ENCODE measurements around the gene CDK4. TPM values are rescaled to one million over a fixed set of nuclear protein-coding genes. Genes with fewer than 3 reads are reported as not detected.
A peak's percentile ranks its signal among the peaks of the same experiment; 100 is the strongest.

The CDK4 gene
- total and polyA plus RNA-seq, 2 of the 4 experiments (the other 2 are of a cell fraction): 261 to 297 TPM

GRCh38 chr12:57751432-57751787, 700 bp downstream of the CDK4 start:
- Histone ChIP-seq H3K9ac (ENCODE audit: low read depth, low read length) (peak overlapping the region; percentile 88), H4K8ac (ENCODE audit: low read depth in 2 of 2, low read length in 2 of 2) (peak overlapping the region; percentile 56 to 93), H2BK120ac (ENCODE audit: low read depth, low read length) (peak overlapping the region; percentile 21; the same call in 1 of the 2 replicates), H2AK5ac (ENCODE audit: low read depth, low read length) (peak overlapping the region; percentile 90), H3K9me1 (ENCODE audit: insufficient read depth, low read length) (peaks cover 15% of the 10 kb centered on the region), H3K14ac (replicated peaks; ENCODE audit: low read depth, low read length) (peak overlapping the region; percentile 97), H3K4me3 (ENCODE audit: insufficient read depth, low read depth, low read length) (peak overlapping the region; percentile 59), H4K20me1 (ENCODE audit: insufficient read depth, low read length) (peaks cover 7% of the 10 kb centered on the region; the same call in 1 of the 2 replicates), H3K79me1 (ENCODE audit: low read depth in 1 of 2, low read length in 2 of 2) (peaks cover 18 to 43% of the 10 kb centered on the region in 2 experiments; a peak in 3 of 4 replicates), H3K4me2 (ENCODE audit: low read depth, low read length) (peak overlapping the region; percentile 96), H2BK15ac (ENCODE audit: low read depth, low read length) (peak overlapping the region; percentile 40; the same call in 1 of the 3 replicates), H3K18ac (ENCODE audit: low read depth, low read length) (peak overlapping the region; percentile 56), H3K56ac (ENCODE audit: extremely low read depth, insufficient read depth, low read length) (peak overlapping the region; percentile 91), H2AK9ac (replicated peaks; ENCODE audit: low read depth, low read length, poor library complexity) (peak overlapping the region; percentile 97), H2BK5ac (ENCODE audit: low read depth, low read length, poor library complexity, severe bottlenecking) (peak overlapping the region; percentile 79), H3K23ac (ENCODE audit: low read depth, low read length) (peak overlapping the region; percentile 95), H3K4me1 (ENCODE audit: control insufficient read depth, insufficient read depth, low read length) (peaks cover 7% of the 10 kb centered on the region), H4K5ac (ENCODE audit: low read depth, low read length) (peak overlapping the region; percentile 59), H3K4ac (ENCODE audit: low read depth, low read length) (peak overlapping the region; percentile 91), H3K36me3 (ENCODE audit: control insufficient read depth, insufficient read depth, low read length) (peaks cover 23% of the 10 kb centered on the region), H4K91ac (ENCODE audit: insufficient read depth, low read depth, low read length) (peak overlapping the region; percentile 73), H3K27ac (ENCODE audit: insufficient read depth, low read length) (peak overlapping the region; percentile 90), H2AFZ (replicated peaks; ENCODE audit: low read length, poor library complexity) (peak overlapping the region; percentile 38), H2BK20ac (ENCODE audit: low read depth, low read length) (no peak overlapping the region), H3K9me3 (ENCODE audit: control insufficient read depth, insufficient read depth, low read length) (no peaks in the 10 kb centered on the region), H3K27me3 (ENCODE audit: control insufficient read depth, insufficient read depth, low read length) (peaks cover 10% of the 10 kb centered on the region)
- in situ Hi-C loops (cut with MboI; ENCODE audit: low sequenced_read_pairs): no loop called here
- TSS peak; percentile 72 for BruUV-seq (replicated peaks)
- no peak for DNase-seq
- intact Hi-C loops (cut with micrococcal nuclease): no loop called here
- dilution Hi-C loops (cut with HindIII; ENCODE audit: low sequenced_read_pairs, unreplicated experiment): no loop called here
- 7% methylated on average over 4 of the region's 8 CpGs; no CpG with 5 or more reads in 1 of the 2 experiments for WGBS, 2 experiments (ENCODE audit: extremely low coverage in 2 of 2, insufficient read length in 1 of 2)
- CTCF ChIA-PET: interaction anchor here (1.1 kb wide), 1 partner anchor 14 kb away, joined by 3 read pairs; no protein-coding TSS in a partner anchor
- POLR2A ChIA-PET (ENCODE audit: unreplicated experiment): no interaction called here
- ATAC-seq (ENCODE audit: low read depth): no peak
- TF ChIP-seq MAFK (IDR thresholded peaks at IDR 0.05; ENCODE audit: low read depth, low read length) (no peak), CHD1 (IDR thresholded peaks at IDR 0.05; ENCODE audit: low read depth, low read length) (no peak), RCOR1 (IDR thresholded peaks at IDR 0.05; ENCODE audit: insufficient replicate concordance, low read length) (no peak), MXI1 (IDR thresholded peaks at IDR 0.05; ENCODE audit: borderline replicate concordance, low read depth, low read length) (no peak), CTCF (conservative IDR thresholded peaks at IDR 0.05; ENCODE audit: low read depth, low read length) (no peak), CEBPB (IDR thresholded peaks at IDR 0.05; ENCODE audit: low read depth, low read length) (no peak), RFX5 (IDR thresholded peaks at IDR 0.05; ENCODE audit: low read depth, low read length) (no peak), RAD21 (IDR thresholded peaks at IDR 0.05; ENCODE audit: low read length) (no peak), MAZ (IDR thresholded peaks at IDR 0.05; ENCODE audit: borderline replicate concordance, low read depth, low read length) (no peak), SMC3 (IDR thresholded peaks at IDR 0.05; ENCODE audit: low read depth, low read length) (no peak), NFE2L2 (IDR thresholded peaks at IDR 0.05; ENCODE audit: low read depth, low read length) (no peak), POLR2A (IDR thresholded peaks at IDR 0.05; ENCODE audit: low read depth, low read length) (no peak)

All from IMR-90 (cell line).